ENCODE measurements around the gene ZNF526. TPM values are rescaled to one million over a fixed set of nuclear protein-coding genes. Genes with fewer than 3 reads are reported as not detected.

Gene ZNF526
- total RNA-seq, 1 donor from 2014 or later, result 6.5 TPM

DNA sequence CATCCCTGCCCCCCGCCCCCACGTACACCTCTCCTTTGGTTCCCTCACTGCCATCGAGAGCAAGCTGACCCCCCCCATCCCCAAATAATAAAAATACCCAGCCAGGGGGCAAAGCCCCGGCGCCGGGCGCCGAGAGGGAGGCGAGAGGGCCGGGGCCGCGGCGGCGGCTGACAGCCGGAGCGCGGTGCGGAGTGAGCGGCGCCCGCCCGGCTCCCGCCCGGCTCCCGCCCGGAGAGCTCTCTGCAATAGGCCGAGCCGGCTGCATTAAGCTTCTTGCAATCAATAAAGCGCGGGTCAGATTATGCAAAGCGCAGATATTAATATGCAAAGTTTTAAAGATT, 43.5 kb upstream of the ZNF526 start:
- H3K4me2 ChIP-seq, result peak overlapping the region; percentile 98
- H3K27me3 ChIP-seq, result peaks cover 100% of the 10 kb centered on the region
- H3K36me3 Mint-ChIP-seq, result no peaks in the 10 kb centered on the region
- peaks cover 4% of the 10 kb centered on the region for H3K4me1 ChIP-seq
- H3F3A ChIP-seq (ENCODE audit: low read depth), result peaks cover 38% of the 10 kb centered on the region
- H3K9me3 Mint-ChIP-seq, result no peaks in the 10 kb centered on the region
- no peaks in the 10 kb centered on the region for H3K9me3 ChIP-seq (ENCODE audit: low read depth)
- peaks cover 41% of the 10 kb centered on the region for H4K20me1 ChIP-seq (ENCODE audit: low read depth)
- no peak overlapping the region for H2AFZ ChIP-seq (replicated peaks)
- no peak overlapping the region for H3K27ac ChIP-seq
- H3K36me3 ChIP-seq, result no peaks in the 10 kb centered on the region
- peaks cover 25% of the 10 kb centered on the region for H3K4me1 Mint-ChIP-seq
- H3K27ac Mint-ChIP-seq, result no peak overlapping the region
- H3K27me3 Mint-ChIP-seq (ENCODE audit: insufficient read depth, low read depth), result peaks cover 39% of the 10 kb centered on the region
- peak overlapping the region; percentile 61 for H3K4me3 ChIP-seq
- H3K4me3 Mint-ChIP-seq, result peak overlapping the region; percentile 86
- no peak overlapping the region for H3K9ac ChIP-seq
- peak; percentile 76 for DNase-seq (ENCODE audit: low spot score)
- H3K79me2 ChIP-seq (ENCODE audit: low read depth), result no peaks in the 10 kb centered on the region
- TF ChIP-seq EZH2phosphoT487 (IDR thresholded peaks at IDR 0.05) (no peak), EZH2 (IDR thresholded peaks at IDR 0.05) (peak; percentile 84)

DNA sequence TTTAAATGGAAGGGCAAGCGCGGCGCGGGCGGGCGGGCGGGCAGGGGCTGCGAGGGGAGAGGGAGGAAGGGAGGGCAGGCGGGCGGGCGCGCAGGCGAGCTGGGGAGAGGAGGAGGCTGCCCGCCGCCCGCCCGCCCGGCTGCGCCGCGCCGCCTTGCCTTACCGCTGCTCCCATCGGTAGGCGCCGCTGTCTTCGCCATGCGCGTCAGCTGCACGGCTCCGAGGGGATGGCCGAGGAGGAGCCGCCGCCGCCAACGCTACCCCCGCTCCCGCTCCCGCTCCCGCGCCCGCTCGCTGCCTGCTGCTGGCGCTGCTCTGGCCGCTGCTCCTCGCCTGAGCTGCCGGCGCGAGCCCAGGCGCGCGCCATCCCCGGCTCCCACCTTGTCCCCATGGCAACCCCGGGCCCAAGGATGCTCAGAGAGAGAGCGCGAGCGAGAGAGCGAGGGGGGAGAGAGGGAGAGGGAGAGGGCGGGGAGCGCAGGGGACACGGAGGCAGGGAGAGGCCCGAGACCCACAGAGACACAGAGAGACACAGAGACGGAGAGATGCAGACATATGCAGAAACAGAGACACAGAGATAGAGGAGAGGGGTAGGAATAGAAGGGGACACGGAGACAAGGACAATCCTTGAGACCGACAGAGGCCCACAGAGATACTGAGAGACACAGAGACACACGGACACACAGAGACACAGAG, 43.0 kb upstream of the ZNF526 start:
- no peaks in the 10 kb centered on the region for H3K36me3 ChIP-seq
- H3K4me3 ChIP-seq, result peak overlapping the region; percentile 61
- H3K27ac ChIP-seq, result no peak overlapping the region
- peaks cover 38% of the 10 kb centered on the region for H3F3A ChIP-seq (ENCODE audit: low read depth)
- Mint-ChIP-seq H3K4me1 (peaks cover 20% of the 10 kb centered on the region), H3K27me3 (ENCODE audit: insufficient read depth, low read depth) (peaks cover 40% of the 10 kb centered on the region), H3K9me3 (no peaks in the 10 kb centered on the region), H3K27ac (no peak overlapping the region), H3K36me3 (no peaks in the 10 kb centered on the region), H3K4me3 (no peak overlapping the region)
- H3K9ac ChIP-seq, result no peak overlapping the region
- H3K79me2 ChIP-seq (ENCODE audit: low read depth), result no peaks in the 10 kb centered on the region
- H3K9me3 ChIP-seq (ENCODE audit: low read depth), result no peaks in the 10 kb centered on the region
- DNase-seq (ENCODE audit: low spot score), result peak; percentile 96
- H2AFZ ChIP-seq (replicated peaks), result peak overlapping the region; percentile 40
- H3K4me1 ChIP-seq, result peaks cover 4% of the 10 kb centered on the region
- H3K27me3 ChIP-seq, result peaks cover 100% of the 10 kb centered on the region
- peak overlapping the region; percentile 98 for H3K4me2 ChIP-seq
- H4K20me1 ChIP-seq (ENCODE audit: low read depth), result peaks cover 41% of the 10 kb centered on the region
- TF ChIP-seq, protein P1, sequence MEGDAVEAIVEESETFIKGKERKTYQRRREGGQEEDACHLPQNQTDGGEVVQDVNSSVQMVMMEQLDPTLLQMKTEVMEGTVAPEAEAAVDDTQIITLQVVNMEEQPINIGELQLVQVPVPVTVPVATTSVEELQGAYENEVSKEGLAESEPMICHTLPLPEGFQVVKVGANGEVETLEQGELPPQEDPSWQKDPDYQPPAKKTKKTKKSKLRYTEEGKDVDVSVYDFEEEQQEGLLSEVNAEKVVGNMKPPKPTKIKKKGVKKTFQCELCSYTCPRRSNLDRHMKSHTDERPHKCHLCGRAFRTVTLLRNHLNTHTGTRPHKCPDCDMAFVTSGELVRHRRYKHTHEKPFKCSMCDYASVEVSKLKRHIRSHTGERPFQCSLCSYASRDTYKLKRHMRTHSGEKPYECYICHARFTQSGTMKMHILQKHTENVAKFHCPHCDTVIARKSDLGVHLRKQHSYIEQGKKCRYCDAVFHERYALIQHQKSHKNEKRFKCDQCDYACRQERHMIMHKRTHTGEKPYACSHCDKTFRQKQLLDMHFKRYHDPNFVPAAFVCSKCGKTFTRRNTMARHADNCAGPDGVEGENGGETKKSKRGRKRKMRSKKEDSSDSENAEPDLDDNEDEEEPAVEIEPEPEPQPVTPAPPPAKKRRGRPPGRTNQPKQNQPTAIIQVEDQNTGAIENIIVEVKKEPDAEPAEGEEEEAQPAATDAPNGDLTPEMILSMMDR (IDR thresholded peaks at IDR 0.05), result peak; percentile 51
- no peak for TF ChIP-seq EZH2 (IDR thresholded peaks at IDR 0.05)

DNA sequence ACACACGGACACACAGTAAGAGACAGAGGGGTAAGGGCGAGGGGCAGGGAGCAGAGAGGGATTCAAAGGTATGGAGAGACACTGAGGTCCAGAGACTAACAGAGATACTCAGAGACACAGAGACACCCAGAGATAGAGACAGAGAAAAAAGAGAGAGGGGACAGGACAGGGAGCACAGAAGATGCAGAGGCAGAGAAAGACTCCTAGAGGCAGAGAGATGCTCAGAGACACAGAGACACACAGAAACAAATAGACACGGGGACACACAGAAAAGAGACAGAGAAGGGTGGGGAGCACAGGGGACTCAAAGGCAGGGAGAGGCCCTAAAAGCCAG, 42.5 kb upstream of the ZNF526 start:
- peaks cover 4% of the 10 kb centered on the region for H3K4me1 ChIP-seq
- H3K9me3 Mint-ChIP-seq, result no peaks in the 10 kb centered on the region
- H3K36me3 ChIP-seq, result no peaks in the 10 kb centered on the region
- H3K9ac ChIP-seq, result no peak overlapping the region
- H3K4me3 Mint-ChIP-seq, result no peak overlapping the region
- no peaks in the 10 kb centered on the region for H3K79me2 ChIP-seq (ENCODE audit: low read depth)
- H3K27ac ChIP-seq, result no peak overlapping the region
- DNase-seq (ENCODE audit: low spot score), result no peak
- peaks cover 40% of the 10 kb centered on the region for H3K27me3 Mint-ChIP-seq (ENCODE audit: insufficient read depth, low read depth)
- H3K36me3 Mint-ChIP-seq, result no peaks in the 10 kb centered on the region
- H3K4me2 ChIP-seq, result peak overlapping the region; percentile 98
- peaks cover 100% of the 10 kb centered on the region for H3K27me3 ChIP-seq
- no peak overlapping the region for H3K27ac Mint-ChIP-seq
- H3K4me3 ChIP-seq, result no peak overlapping the region
- peaks cover 38% of the 10 kb centered on the region for H3F3A ChIP-seq (ENCODE audit: low read depth)
- H3K9me3 ChIP-seq (ENCODE audit: low read depth), result no peaks in the 10 kb centered on the region
- peaks cover 41% of the 10 kb centered on the region for H4K20me1 ChIP-seq (ENCODE audit: low read depth)
- H2AFZ ChIP-seq (replicated peaks), result no peak overlapping the region
- TF ChIP-seq, protein P1 (IDR thresholded peaks at IDR 0.05), result no peak
- TF ChIP-seq EZH2 (IDR thresholded peaks at IDR 0.05) (no peak), EZH2phosphoT487 (IDR thresholded peaks at IDR 0.05) (no peak)
- H3K4me1 Mint-ChIP-seq, result peaks cover 19% of the 10 kb centered on the region

All from neural progenitor cell (in vitro differentiated cells).